ENCODE results near the gene CD59.

The CD59 gene, protein sequence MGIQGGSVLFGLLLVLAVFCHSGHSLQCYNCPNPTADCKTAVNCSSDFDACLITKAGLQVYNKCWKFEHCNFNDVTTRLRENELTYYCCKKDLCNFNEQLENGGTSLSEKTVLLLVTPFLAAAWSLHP

DNA sequence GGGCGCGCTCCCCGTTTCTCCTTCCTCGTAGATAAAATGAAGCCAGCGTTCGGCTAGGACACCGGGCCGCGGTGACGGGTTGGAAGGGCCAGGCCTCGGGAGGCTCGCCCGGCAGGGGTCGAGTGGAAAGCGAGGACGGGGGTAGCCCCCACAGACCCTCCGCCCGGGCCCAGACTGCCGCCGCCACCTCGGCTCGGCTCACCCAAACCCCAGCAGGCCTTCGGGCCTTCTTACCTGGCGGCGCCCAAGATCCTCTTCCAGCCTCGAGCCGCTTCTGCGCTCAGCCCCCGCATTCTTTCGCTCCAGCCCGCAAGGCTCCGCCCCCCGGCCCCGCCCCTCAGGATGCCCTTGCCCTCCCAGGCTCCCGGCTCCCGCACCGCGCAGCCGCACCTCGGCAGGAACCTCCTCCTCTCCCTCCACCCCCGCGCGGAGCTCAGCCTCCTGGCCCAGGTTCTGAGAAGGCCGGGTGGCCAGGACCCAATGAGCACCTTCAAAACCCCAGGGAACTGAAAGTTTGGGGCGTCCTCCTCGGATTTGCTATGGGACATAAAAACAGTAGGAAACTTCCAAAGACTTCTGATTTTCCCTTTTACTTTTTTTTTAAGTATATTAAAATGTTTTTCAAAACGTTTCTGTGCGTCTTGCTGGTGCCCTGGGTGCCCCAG, at the start of gene CD59:
CD59 (minus strand) TSS at position 276 of the 665 bp plus-strand sequence. CDS start 13,978 bp downstream, outside the sequence.
- DNase-seq (ENCODE audit: low read depth), result peak; percentile 84

DNA sequence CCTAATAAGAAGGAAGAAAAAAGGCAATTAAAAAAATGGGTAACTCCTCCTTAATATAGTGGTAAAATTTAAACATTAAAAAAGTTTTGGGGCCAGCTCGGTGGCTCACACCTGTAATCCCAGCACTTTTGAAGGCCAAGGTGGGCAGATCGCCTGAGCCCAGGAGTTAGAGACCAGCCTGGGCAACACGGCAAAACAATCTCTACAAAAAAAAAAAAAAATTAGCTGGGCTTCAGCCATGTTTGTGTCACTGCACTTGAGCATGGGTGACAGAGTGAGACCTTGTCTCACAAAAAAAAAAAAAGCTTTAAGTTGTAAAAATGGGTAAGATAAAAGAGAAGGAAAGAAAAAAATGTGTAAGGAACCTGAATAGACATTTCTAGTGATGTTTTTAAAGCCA, 49.4 kb upstream of the CD59 start:
- no peak for DNase-seq (ENCODE audit: low read depth)

DNA sequence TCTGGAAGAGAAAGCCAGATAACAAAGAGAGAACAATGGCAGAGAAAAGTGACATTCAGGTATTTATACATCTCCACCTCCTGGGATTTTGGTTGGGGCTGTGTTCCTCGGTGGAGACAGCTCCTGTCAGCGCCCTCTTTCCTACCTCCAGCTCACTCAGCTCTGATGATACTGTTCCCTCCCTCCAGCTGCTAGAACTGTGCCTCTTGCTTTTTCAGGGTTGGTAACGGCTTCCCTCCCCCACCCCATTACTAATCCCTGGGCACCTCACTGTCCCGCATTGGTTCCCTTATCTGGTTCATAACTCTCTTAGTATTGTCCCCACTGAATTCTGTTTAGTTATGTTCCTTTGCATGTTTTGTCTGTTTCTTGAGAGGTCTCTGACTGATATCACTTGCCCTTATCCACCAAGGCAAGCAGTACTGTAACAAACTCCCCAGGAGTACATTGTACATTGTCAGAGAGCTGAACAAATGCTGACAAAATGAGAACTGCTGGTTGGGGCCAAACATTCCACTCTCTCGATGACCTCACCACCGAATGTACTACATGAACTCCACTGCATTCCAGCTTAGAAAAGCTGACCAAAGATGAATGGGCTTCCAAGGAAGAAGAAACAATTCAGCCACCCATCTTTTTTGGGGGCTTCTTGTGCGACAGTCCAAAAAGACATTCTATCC, 43.8 kb upstream of the CD59 start:
- no peak for DNase-seq (ENCODE audit: low read depth)

DNA sequence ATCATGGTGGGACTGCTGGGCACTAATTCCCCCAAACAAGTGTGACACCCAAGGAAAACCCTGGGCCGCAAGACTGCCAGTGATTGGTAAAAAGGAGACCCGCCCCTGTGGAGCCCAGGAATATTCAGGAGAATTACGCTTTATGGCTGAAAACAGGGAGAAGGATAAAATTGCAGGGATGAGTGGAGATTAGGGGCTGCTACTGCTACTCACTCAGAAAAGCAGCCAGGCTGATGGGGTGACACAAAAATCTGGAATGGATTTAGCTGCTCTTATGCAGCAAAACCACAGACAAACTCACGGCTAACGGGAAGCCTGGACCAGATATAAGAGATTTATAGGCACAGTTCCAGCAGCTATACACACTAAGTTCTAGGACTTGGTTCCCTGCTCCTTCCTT, 42.5 kb upstream of the CD59 start:
- DNase-seq (ENCODE audit: low read depth), result no peak

DNA sequence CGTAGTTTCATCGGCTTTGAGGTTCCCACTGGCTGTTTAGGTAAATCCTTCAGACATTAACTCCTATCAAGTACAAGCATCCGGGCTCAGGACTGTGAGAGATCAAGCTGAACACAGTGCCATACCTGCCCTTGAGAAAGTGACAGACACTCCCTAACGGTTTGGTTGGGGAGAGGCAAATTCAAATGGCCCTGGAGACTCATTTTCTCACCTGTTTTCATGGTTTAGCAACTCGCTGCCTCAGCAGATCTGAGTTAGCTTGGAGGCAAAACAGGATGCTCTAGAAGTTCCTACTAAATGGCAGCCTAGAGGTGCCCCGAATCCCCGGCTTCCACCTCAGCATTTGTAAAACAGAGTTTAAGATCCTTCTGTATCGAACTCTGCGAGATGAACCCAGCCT, 41.7 kb upstream of the CD59 start:
- DNase-seq (ENCODE audit: low read depth), result peak; percentile 2

DNA sequence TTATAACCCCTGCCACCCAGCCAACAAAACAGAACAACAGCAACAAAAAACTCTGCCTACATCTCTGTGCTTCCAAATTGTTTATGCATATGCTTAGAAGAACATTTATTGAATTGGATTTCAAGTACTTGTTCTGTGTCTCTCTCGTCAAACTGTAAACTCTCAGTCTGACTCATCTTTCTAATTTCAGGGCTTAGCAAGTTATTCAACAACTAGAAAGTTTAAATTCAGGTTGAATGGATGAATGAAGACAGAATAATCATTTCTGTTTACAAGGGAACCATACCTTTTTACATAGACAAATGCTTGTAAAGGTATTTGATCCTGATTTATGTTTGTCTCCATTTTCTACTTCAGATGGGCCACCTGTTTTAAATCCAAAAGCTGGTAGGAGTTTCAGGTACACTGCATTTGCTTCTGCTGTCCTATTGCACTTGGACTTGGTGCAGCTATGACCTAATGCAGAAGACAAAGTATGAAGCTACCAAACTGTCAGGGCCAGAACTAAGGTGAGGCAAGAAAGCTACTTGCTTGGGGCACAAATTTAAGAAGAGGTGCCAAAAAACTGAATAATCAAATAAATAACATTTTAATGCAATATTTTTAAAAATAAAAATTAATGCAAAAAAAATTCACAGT, 39.7 kb upstream of the CD59 start:
- DNase-seq (ENCODE audit: low read depth), result no peak

DNA sequence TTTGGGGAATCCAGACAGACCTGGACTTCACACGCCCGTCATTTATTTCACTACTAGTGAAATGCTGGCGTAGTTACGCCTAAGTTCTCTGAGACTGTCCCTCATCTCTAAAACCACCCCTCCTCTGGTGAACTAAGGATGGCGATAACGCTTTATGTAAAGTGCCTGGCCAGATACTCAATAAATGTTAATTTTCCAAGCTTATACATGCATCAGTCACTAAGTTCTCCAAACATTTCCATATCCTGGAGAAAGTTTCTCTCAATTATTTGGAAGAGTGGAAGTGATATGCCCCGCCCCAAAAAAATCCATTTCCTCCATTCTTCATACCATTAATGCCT, 39.2 kb upstream of the CD59 start:
- DNase-seq (ENCODE audit: low read depth), result no peak

DNA sequence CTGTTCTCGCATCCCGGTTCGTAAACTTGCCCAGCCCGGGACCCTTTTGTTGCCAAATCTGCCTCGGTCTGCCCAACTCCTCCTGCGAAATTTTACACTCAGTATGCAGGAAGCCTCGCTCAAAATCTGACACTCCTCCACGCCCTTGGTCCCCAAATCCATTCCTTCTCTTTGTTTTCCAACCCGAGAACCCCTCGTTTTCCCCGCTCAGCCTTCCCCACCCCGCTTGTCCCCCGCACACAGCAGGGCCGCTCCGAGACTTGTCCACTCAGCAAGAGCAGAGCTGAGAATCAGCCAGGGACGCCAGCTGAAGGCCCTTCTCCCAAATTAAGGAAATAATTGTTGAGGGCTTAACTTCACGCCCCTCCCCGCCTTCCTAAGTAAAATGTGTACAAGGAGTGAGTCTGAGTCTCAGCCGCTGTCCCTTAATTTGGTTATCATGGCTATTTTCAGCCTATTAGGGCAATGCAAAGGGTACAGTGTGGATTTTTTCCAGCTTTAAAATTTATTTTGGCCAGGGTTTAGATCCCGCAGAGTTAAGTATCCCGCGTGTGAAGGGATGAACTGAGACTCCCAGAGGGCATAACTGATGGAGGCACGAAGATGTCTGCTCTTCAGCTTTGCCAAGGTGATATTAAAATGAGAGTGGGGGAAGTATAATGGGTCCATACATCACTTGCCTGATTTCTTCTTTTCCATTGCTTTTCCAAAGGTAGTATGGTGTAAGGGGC, 38.7 kb upstream of the CD59 start:
- no peak for DNase-seq (ENCODE audit: low read depth)

DNA sequence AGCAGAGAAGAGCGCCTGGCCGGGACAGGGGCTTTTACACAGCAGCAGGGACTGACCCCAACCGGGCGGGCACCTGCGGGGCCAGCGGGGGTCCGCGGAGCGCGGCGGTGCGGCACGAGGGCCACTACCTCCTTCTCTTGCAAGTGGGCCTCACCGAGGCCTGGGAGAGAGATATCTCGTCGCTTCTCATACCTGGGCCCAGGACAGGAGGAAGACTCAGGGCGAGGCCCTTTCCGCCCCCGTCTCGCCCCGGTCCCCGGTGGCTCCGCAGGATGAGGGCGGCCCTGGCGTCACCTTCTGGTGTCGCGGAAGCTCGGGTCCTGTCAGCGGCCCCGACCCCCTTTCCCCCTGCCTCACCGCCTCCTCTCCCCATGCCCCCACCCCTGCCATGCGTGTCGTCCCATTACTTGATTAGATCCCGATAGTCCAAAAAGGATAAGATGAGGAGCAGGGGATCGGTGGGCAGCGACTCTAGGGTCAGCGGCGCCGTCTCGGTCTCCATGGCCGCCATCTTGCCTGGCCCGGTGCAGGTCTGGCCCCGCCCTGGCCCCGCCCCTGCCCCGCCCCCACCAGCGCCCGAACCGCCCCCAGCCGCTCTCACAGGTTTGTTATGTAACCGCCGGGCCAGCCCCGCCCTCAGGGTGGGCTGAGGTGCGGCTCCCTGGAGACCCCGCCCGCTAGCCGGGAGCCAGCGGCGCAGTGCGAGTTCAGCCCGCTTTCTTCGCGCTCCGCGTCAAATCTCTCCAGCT, 37.9 kb upstream of the CD59 start, which contains the start of gene FBXO3:
FBXO3 (minus strand) TSS at position 534 of the 749 bp plus-strand sequence; CDS start at position 511, 23 bp downstream.
- DNase-seq (ENCODE audit: low read depth), result peak; percentile 81

DNA sequence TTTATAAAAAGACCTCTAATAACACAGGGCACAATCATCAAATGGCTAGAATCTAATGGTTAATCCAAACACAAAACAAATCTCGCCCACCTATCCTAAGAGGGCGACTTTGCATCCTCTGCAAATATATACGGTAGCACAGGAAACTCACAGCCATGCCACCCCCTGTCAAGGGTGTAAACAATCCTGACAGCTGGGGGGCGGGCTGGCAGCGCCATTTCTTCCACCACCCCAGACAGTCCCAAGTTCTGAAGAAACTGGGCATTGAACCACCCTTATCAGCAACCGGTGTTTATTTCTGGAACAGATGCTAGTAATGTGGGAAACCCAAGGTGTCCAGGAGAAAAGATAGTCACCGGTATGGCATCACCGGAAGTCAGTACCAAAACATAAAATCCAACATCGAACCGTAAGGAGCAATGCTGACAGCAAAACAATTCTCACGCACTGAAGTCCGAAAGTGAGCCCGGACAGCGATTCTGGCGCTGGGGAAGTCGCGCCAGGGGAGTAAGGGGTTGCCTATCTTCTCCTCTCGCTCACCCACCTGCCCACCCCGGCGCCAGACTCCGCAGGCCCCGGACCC, 37.3 kb upstream of the CD59 start:
- DNase-seq (ENCODE audit: low read depth), result peak; percentile 8

DNA sequence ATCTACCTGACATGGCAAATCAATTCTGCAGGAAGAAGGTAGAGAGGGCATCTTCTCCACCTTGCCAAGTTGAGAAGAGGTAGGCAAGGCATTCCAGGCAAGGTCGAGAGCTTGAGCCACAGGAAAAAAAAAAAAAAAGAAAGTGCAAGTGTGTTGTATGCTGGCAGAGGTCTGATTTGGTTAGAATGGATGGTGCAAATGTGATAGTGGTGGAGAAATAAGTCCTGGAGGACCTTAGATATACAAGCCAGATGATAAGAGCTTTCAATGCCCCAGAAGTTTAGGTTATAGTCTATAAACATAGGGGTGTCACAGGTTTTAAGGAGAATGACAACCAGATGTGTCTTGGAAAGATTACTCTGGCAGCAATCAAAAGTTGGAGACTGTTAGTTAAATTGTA, 36.6 kb upstream of the CD59 start:
- no peak for DNase-seq (ENCODE audit: low read depth)

DNA sequence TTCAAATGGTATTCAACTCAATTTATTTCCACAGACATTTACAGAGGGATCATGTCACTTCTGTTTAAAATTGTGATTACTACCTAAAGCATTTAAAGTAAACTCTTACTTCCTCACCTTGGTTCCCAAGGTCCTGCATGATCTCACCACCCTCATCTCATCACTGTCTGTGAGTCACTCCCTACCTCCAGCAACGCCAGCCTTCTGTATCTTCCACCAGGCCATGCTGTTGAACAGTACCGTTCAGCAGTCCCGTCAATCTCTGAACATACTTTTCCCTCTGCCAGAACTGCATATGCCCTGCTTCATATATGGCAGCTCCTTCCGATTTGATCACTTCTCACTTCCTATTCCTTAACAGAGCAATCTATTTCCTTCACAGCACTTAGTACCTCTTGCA, 36.1 kb upstream of the CD59 start:
- no peak for DNase-seq (ENCODE audit: low read depth)

DNA sequence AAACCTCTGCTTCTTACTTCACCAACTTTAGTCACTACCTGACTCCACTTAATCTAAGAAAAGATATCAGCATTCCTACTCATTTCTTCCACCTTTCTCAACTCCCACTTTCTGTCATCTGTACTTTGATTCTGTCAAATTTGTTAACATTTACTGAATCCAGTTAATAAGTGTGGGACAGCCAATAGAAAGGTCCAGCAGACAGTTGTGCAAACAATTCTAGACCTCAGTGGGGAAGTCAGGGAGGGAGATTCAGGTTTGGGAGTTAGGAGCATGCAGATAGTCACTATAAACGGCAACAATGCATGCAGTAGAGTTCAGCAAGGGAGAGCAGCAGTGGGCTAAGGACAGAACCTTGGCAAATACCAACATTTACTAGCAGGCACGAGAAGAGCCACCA, 34.0 kb upstream of the CD59 start:
- DNase-seq (ENCODE audit: low read depth), result no peak

DNA sequence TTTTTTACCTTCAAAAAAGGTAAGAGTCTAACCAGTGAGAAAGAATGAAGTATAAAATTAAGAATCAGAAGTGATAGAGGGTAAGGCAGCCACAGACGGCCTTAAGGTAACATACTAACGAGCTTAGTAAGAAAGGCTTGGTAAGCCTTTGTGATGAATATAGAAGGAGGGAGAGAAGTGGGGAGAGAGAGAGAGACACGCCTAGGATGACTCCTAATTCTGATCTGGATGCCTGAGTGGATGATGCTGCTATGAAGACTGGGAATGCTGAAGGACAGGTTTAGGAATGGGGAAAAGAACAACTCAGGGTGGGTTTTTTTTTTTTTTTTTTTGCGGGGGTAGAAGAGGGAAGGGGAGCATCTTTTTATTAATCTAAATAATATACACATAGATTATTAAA, 33.3 kb upstream of the CD59 start:
- DNase-seq (ENCODE audit: low read depth), result no peak

DNA sequence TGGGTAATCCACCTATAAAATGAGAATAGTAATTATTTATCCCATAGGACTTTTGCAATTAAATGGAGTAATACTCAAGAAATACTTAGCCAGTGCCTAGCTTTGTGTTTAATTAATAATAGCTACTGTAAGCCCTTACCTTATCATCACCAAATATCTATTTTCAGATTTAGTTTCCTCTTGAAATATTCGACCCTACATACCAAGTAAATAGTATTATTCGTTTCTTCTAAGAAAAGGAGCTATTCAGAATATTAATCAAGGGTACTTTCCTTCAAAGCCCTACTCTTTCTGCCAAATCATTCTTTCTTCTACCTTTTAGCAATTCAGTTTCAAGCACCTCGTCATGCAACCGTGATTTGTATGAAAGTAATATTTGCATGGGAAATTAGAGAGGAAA, 31.4 kb upstream of the CD59 start:
- DNase-seq (ENCODE audit: low read depth), result no peak

DNA sequence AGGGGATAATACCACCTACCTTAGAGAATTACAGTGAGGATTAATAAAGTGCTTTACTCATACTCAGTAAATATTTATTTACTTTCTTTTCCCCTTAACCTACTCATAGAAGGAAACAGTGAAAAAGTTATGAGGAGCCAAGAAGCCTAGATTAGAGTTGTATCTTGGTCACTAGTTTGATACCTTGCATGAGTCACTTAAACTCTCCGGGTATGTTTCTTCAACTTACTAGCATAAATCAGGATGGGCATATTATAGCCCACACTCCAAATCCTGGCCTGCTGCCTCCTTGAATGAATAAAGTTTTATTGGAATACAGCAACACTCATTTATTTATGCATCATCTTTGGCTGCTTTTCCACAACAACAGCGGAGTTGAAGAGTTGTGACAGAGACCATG, 29.9 kb upstream of the CD59 start:
- no peak for DNase-seq (ENCODE audit: low read depth)

DNA sequence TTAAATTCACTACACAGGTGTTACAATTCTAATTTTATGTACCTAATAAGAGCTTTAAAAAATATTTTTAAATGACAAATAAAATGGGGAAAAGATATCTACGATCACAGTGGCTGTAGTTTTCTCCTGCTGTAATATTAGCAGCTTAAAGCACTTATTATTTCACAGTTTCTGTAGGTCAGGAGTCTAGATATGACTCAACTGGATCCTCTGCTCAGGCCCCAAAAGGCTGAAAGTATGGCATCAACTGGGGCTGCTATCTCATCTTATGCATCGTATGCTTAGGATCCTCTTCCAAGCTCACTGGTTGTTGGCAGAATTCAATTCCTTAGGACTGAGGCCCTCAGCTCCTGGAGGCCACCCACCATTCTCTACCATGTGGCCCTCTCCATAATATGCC, 25.2 kb upstream of the CD59 start:
- no peak for DNase-seq (ENCODE audit: low read depth)

DNA sequence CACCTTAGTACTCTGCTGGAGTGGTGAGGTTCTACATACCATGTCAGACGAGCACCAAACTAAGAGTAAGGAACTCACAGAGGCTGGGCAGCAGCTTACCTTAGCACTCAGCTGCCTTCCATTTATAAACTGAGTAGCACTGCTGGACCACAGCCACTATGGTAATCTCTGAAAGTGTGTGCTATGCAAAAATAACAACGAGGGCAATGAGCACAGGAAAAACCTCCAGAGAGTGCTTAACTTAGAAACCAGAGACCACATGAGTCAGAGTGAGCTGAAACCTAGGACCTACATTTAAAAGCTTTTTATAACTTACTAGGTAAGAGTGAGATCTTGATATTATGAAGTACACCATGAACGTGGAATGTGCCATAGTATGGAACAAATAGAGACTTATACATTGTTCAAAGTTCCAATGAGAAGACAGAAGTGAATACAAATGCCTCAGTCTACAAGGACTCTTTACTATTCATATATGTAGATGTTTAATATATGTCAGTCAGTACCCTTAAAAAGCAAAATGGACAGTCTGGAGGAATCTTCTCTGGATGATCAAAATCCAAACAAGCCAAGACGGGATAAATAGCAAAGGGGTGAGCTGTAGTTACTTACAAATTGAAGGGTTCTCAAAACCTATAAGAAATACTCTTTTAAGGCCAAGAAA, 17.2 kb upstream of the CD59 start:
- DNase-seq (ENCODE audit: low read depth), result no peak

DNA sequence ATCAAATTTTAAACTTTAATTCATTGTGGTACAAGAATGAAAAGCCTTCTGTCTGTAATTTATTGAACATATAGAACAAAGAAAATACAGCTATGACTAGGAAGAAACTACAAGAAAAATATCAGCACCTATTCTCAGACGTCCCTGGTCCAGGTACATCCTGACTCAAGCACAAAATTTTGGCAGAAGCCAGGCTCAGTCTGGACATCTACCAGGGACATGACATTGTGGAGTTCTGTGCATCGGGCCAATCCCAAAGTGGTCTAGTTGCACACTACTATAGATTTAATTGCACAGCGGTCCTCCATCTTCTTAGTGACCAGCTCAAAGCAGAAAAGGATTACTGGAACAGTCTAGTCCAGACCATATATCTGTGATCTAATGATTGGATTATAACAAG, 15.7 kb upstream of the CD59 start:
- no peak for DNase-seq (ENCODE audit: low read depth)

DNA sequence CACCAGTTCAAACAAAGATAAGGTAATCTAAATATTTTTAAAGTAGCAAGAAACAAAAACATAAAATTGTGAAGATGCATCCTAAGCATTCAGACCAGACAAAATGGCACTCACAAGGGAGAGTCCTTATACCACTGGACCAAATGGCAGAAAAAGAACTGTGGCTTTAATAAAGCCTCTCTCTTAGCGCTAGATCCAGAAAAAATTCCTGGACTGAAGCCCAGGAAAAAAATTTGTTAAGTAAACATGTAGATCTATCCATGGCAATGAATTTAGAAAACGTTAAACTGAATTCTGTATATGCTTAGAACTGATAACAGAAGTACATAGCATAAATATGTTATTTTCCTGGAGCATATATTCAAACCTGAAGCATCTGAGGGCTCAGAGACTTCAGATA, 11.8 kb upstream of the CD59 start:
- DNase-seq (ENCODE audit: low read depth), result no peak

DNA sequence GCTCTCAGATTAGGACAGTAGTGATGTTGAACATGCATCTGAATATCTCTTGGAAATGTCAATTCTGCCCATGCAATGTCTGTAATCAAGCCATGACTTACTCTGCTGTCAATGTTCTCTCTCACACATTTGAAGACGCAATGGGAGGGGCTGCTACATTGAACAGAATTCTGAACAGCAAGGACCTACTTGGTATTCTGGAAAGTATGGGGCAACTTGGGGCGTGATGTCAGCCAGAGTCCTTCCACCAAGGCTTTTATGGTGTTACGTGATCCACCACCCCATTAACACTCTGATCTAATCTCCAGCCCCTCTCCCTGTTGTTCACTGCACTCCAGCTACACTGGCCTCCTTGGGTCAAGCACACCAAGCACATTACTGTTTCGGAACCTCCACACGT, 7.1 kb upstream of the CD59 start:
- no peak for DNase-seq (ENCODE audit: low read depth)
